CD4-positive, alpha-beta T cell (primary cell): ENCODE results near the gene STMN3. TPM values are rescaled to one million over a fixed set of nuclear protein-coding genes. Genes with fewer than 3 reads are reported as not detected.
"Not testable (repeated sequence)": the region's sequence is repeated elsewhere in the genome, so short reads cannot be mapped to it uniquely, and the experiment has no call there.

Source experiments
- ATAC-seq: fragments of 200-7000 bp; cut with Tn5 transposase; one replicate; pipeline ENCODE4 v1.10.0; 2022; ENCODE audit warnings: mild to moderate bottlenecking; ENCODE audit not compliant: poor library complexity
- CTCF ChIA-PET: fragments of 350-600 bp; sonication (Branson Sonifier 250); formaldehyde crosslinking; loops from one replicate; lab custom pipeline; 2021; ENCODE audit warnings: antibody characterized with exemption, inconsistent platforms; lab: Charles Lee
- POLR2A ChIA-PET: fragments of 350-600 bp; sonication (Branson Sonifier 250); formaldehyde crosslinking; loops from one replicate; lab custom pipeline; 2021; ENCODE audit warnings: antibody characterized with exemption, inconsistent platforms; lab: Charles Lee
- DNase-seq, 14 experiments: peaks; one replicate each; pipeline ENCODE4 v3.0.0-alpha.2; 2013 to 2020; ENCODE audit warnings: mixed read lengths in 2 of 14
- H3K27ac ChIP-seq, 2 donors: one replicate each; pipeline versions ENCODE4 v1.5.1 to v1.7.0; 2013; ENCODE audit warnings: low read length in 2 of 2, low read depth in 1 of 2, mild to moderate bottlenecking in 1 of 2
- H3K27me3 ChIP-seq, 2 experiments: 1 replicate in 1 of 2; 2 replicates in 1 of 2; pipeline versions ENCODE4 v1.6.1 to v1.7.0; 2013; ENCODE audit warnings: low read length in 2 of 2, control low read depth in 1 of 2, mild to moderate bottlenecking in 1 of 2, moderate library complexity in 1 of 2; ENCODE audit not compliant: insufficient read depth in 2 of 2, control insufficient read depth in 1 of 2
- H3K36me3 ChIP-seq: one replicate; pipeline ENCODE4 v1.6.1; 2013; ENCODE audit warnings: low read length, control low read depth; ENCODE audit not compliant: insufficient read depth
- H3K4me1 ChIP-seq: one replicate; pipeline ENCODE4 v1.6.1; 2013; ENCODE audit warnings: low read length, control low read depth; ENCODE audit not compliant: insufficient read depth
- H3K4me3 ChIP-seq: one replicate; pipeline ENCODE4 v1.5.1; 2013; ENCODE audit warnings: mild to moderate bottlenecking, low read length, moderate library complexity
- H3K9me3 ChIP-seq, 2 experiments: 1 replicate in 1 of 2; 2 replicates in 1 of 2; pipeline versions ENCODE4 v1.6.1 to v1.7.0; 2013; ENCODE audit warnings: low read length in 2 of 2, mild to moderate bottlenecking in 2 of 2, control low read depth in 1 of 2, moderate library complexity in 1 of 2; ENCODE audit not compliant: control insufficient read depth in 1 of 2, insufficient read depth in 1 of 2
- H3K27ac Mint-ChIP-seq: one replicate; pipeline ENCODE4 v1.8.0; 2020; ENCODE audit warnings: mixed read lengths
- H3K27me3 Mint-ChIP-seq: one replicate; pipeline ENCODE4 v1.8.0; 2021; ENCODE audit warnings: mixed read lengths
- H3K36me3 Mint-ChIP-seq: one replicate; pipeline ENCODE4 v1.8.0; 2021; ENCODE audit warnings: low read depth, mixed read lengths
- H3K4me1 Mint-ChIP-seq: one replicate; pipeline ENCODE4 v1.8.0; 2021; ENCODE audit warnings: low read depth, mixed read lengths
- H3K4me3 Mint-ChIP-seq: one replicate; pipeline ENCODE4 v1.8.0; 2020; ENCODE audit warnings: mild to moderate bottlenecking, mixed read lengths
- H3K9me3 Mint-ChIP-seq: one replicate; pipeline ENCODE4 v1.8.0; 2020; ENCODE audit warnings: mixed read lengths
- CTCF ChIP-seq: fragments of 200-600 bp; IDR thresholded peaks from one replicate; pipeline ENCODE4 v1.8.0; 2022; ENCODE audit warnings: antibody characterized with exemption, mild to moderate bottlenecking
- intact Hi-C, 2 experiments: fragments of 100-400 bp; cut with DNase I in 1 of 2; cut with micrococcal nuclease in 1 of 2; formaldehyde crosslinking; loops; one replicate each; pipeline versions ENCODE4 v1.15.1 to v1.9.0; 2023 to 2025; cut with DNase I, micrococcal nuclease
- total RNA-seq, 174 experiments: library from RNA in 2 of 174; stranded (reverse) in 2 of 174; gene quantifications; one replicate each; pipeline ENCODE4 v1.2.3 and lab custom pipeline; 2021 to 2026

The STMN3 gene
- total RNA-seq, 2 experiments from 2014 or later, result 122 to 127 TPM

DNA sequence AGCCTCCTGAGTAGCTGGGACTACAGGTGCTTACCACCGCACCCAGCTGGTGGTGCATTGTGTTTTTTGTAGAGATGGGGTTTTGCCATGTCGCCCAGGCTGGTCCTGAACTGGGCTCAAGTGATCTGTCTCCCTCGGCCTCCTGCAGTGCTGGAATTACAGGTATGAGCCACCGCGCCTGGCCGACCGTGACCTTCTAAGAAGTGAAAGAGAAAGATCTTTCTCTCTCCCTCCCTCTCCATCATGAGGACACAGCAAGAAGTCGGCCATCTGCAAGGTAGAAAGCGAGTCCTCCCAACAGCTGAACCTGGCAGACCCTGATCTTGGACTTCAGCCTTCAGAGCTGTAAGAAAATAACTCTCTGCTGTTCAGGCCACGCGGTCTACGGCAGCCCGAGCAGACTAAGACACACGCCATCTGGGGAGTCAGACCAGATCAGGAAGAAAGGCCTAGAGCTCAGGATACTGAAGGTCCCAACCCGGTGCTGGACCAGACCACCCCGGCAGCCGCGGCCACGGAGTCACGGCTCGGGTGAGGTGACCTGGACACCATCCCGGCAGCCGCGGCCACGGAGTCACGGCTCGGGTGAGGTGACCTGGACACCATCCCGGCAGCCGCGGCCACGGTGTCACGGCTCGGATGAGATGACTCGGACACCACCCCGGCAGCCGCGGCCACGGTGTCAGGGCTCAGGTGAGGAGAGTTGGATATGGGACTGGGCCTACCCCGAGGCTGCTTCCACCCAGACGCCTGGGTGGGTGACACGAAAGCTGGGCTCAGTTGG lies 35.9 kb downstream of the STMN3 start:
- intact Hi-C loops, result no loop called here
- no peak for TF ChIP-seq CTCF

GRCh38 chr20:63613863-63614594 lies 39.2 kb downstream of the STMN3 start:
- H3K4me3 Mint-ChIP-seq, H3K4me1 ChIP-seq, H3K27me3 ChIP-seq, H3K4me3 ChIP-seq, ATAC-seq, H3K9me3 Mint-ChIP-seq, DNase-seq, H3K27me3 Mint-ChIP-seq, H3K27ac ChIP-seq, H3K27ac Mint-ChIP-seq, H3K4me1 Mint-ChIP-seq, H3K9me3 ChIP-seq: not testable (repeated sequence)
- TF ChIP-seq CTCF, result peak; percentile 55
- intact Hi-C loops, result loop anchor here in 1 of 2 experiments (2.0 kb wide), 1 partner anchor 29 kb away; no protein-coding TSS in a partner anchor
- peaks cover 42% of the 10 kb centered on the region for H3K36me3 ChIP-seq
- CTCF ChIA-PET, result interaction anchor here (1.5 kb wide), 1 partner anchor 28 kb away, joined by 4 read pairs; no protein-coding TSS in a partner anchor
- H3K36me3 Mint-ChIP-seq, result peaks cover 67% of the 10 kb centered on the region
- POLR2A ChIA-PET, result interaction anchor here (1.1 to 2.2 kb wide), 2 partner anchors 21 to 28 kb away, joined by 3 to 6 read pairs; no protein-coding TSS in a partner anchor

More for the DNA sequence above, 35.9 kb downstream of the STMN3 start:
- H3K4me1 ChIP-seq, result peaks cover 7% of the 10 kb centered on the region
- peaks cover 76% of the 10 kb centered on the region for H3K36me3 Mint-ChIP-seq
- no peak overlapping the region for H3K4me3 Mint-ChIP-seq
- no peaks in the 10 kb centered on the region for H3K9me3 Mint-ChIP-seq
- H3K9me3 ChIP-seq, result no peaks in the 10 kb centered on the region
- H3K27ac Mint-ChIP-seq, result no peak overlapping the region
- CTCF ChIA-PET, result interaction anchor here (1.1 to 1.3 kb wide), 2 partner anchors 25 kb away, joined by 3 to 4 read pairs; no protein-coding TSS in a partner anchor
- POLR2A ChIA-PET, result interaction anchor here (1.6 kb wide), 1 partner anchor 25 kb away, joined by 7 read pairs; no protein-coding TSS in a partner anchor
- DNase-seq, result no peak
- ATAC-seq, result no peak
- H3K4me1 Mint-ChIP-seq, result peaks cover 11% of the 10 kb centered on the region
- H3K4me3 ChIP-seq, result no peak overlapping the region
- peaks cover 48% of the 10 kb centered on the region for H3K36me3 ChIP-seq
- H3K27me3 ChIP-seq, result no peaks in the 10 kb centered on the region
- no peaks in the 10 kb centered on the region for H3K27me3 Mint-ChIP-seq
- no peak overlapping the region for H3K27ac ChIP-seq

DNA sequence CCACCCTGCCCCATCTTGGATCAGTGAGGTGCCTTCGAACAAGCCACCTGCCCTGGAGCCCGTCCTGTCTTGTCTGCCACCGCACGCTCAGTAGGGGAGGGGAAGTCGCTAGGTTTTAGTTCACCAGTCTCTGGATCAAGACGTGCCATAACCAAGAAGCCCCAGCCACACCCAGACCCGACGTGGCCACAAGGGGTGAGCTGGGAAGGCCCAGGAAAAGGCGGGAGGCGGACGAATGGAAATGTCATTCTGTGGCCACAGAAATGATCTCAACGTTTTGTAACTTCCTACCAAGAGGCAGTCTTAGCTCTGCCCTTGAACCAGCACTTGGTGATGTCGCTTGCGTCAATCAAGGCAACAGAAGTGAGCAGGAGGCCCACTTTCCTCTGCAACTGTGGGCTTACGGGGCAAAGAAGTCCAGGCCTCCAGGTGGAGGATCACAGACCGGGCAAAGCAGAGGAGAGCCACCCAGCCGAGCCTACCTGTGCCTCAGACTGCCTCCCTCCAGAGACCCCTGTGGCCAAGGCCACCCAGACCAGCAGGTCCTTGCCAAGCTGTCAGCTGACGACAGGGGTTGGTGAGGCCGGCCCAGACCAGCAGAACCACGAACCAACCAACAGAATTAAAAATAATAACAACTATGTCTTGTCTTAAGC lies 40.8 kb downstream of the STMN3 start:
- Histone ChIP-seq H3K4me3 (no peak overlapping the region), H3K27me3 (no peaks in the 10 kb centered on the region), H3K4me1 (peaks cover 2% of the 10 kb centered on the region), H3K27ac (no peak overlapping the region), H3K9me3 (no peaks in the 10 kb centered on the region), H3K36me3 (peaks cover 27% of the 10 kb centered on the region)
- DNase-seq (peak in 2 of 14 experiments; percentile 35 to 48), ATAC-seq (no peak)
- CTCF ChIA-PET, result interaction anchor here (1.4 kb wide), 1 partner anchor 30 kb away, joined by 3 read pairs; no protein-coding TSS in a partner anchor
- Mint-ChIP-seq H3K9me3 (no peaks in the 10 kb centered on the region), H3K4me1 (no peaks in the 10 kb centered on the region), H3K36me3 (peaks cover 53% of the 10 kb centered on the region), H3K27ac (no peak overlapping the region), H3K4me3 (no peak overlapping the region), H3K27me3 (no peaks in the 10 kb centered on the region)
- POLR2A ChIA-PET, result no interaction called here
- intact Hi-C loops, result no loop called here
- TF ChIP-seq CTCF, result no peak
